Endothelial cell of umbilical vein (primary cell): ENCODE results near the gene CDIP1.

Source experiments
- CTCF ChIP-seq, 2 donors: IDR thresholded peaks; 1 replicate in 1 of 2; 2 replicates in 1 of 2; pipeline ENCODE4 v1.5.1; 2011; ENCODE audit warnings: low read length in 2 of 2, mild to moderate bottlenecking in 2 of 2, moderate library complexity in 2 of 2, control low read depth in 1 of 2, inconsistent platforms in 1 of 2, low read depth in 1 of 2; ENCODE audit not compliant: insufficient read depth in 1 of 2; ENCODE audit errors: extremely low read depth in 1 of 2
- MAX ChIP-seq: IDR thresholded peaks from 2 replicates; pipeline ENCODE4 v1.6.1; 2011; ENCODE audit not compliant: insufficient read depth, insufficient read length
- MYC ChIP-seq: IDR thresholded peaks from one replicate; pipeline ENCODE4 v1.6.1; 2011; ENCODE audit warnings: mild to moderate bottlenecking, low read depth, low read length
- POLR2AphosphoS5 ChIP-seq: IDR thresholded peaks from 2 replicates; pipeline ENCODE4 v1.6.1; 2012; ENCODE audit warnings: low read depth, mild to moderate bottlenecking, control low read depth, low read length, moderate library complexity; ENCODE audit not compliant: insufficient read depth

GRCh38 chr16:4533490-4533889 lies 5.1 kb downstream of the CDIP1 start:
- TF ChIP-seq MYC (no peak), MAX (no peak), CTCF (IDR thresholded peaks at IDR 0.05; ENCODE audit: extremely low read depth in 1 of 2, insufficient read depth in 1 of 2, low read depth in 1 of 2, low read length in 2 of 2) (no peak), POLR2AphosphoS5 (no peak)
